Fibroblast of mammary gland (primary cell): Measurements from ENCODE around the gene CELA1.
"Not testable (repeated sequence)": the region's sequence is repeated elsewhere in the genome, so short reads cannot be mapped to it uniquely, and the experiment has no call there.

Experiments used
- DNase-seq: peaks from one replicate; pipeline ENCODE4 v3.0.0-alpha.2; 2010; ENCODE audit warnings: low read depth
- H3K4me3 ChIP-seq: 2 replicates; pipeline ENCODE4 v1.5.1; 2011; ENCODE audit warnings: low read depth, mild to moderate bottlenecking, low read length, moderate library complexity; ENCODE audit not compliant: control insufficient read depth
- TF ChIP-seq, protein P1 (sequence below): conservative IDR thresholded peaks from 2 replicates; pipeline ENCODE4 v1.5.1; 2011; ENCODE audit warnings: low read depth, low read length, inconsistent platforms; ENCODE audit not compliant: control insufficient read depth, insufficient read depth

The CELA1 gene

DNA sequence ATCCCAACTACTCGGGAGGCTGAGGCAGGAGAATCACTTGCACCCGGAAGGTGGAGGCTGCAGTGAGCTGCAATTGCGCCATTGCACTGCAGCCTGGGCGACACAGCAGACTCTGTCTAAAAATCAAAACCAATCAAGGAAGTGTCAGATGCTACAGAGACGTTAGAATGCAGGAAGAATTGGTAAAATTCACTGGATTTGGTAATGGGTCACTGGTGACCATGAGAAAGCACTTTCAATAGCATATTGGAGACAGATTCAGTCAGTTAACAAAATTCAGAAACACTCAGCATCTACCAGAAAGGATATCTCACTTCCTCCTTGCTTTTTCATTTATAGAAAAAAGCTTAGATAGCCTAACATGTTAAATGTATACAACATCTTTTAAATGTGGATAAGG lies 40.0 kb downstream of the CELA1 start:
- TF ChIP-seq, protein P1, sequence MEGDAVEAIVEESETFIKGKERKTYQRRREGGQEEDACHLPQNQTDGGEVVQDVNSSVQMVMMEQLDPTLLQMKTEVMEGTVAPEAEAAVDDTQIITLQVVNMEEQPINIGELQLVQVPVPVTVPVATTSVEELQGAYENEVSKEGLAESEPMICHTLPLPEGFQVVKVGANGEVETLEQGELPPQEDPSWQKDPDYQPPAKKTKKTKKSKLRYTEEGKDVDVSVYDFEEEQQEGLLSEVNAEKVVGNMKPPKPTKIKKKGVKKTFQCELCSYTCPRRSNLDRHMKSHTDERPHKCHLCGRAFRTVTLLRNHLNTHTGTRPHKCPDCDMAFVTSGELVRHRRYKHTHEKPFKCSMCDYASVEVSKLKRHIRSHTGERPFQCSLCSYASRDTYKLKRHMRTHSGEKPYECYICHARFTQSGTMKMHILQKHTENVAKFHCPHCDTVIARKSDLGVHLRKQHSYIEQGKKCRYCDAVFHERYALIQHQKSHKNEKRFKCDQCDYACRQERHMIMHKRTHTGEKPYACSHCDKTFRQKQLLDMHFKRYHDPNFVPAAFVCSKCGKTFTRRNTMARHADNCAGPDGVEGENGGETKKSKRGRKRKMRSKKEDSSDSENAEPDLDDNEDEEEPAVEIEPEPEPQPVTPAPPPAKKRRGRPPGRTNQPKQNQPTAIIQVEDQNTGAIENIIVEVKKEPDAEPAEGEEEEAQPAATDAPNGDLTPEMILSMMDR: no peak
- no peak for DNase-seq
- H3K4me3 ChIP-seq: no peak overlapping the region

DNA sequence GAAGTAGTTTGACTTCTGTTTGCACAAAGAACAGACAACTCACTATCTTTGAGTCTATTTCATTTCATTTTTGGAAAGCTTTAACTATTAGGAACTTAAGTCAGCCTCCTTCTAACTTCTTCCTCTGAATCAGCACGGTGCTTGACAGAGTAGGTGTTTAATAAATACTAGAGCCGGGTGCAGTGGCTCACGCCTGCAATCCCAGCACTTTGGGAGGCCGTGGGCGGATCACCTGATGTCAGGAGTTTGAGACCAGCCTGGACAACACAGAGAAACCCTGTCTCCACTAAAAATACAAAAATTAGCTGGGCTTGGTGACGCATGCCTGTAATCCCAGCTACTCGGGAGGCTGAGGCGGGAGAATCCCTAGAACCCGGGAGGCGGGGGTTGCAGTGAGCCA lies 45.7 kb downstream of the CELA1 start:
- peak; percentile 10 for DNase-seq
- not testable (repeated sequence) for H3K4me3 ChIP-seq

DNA sequence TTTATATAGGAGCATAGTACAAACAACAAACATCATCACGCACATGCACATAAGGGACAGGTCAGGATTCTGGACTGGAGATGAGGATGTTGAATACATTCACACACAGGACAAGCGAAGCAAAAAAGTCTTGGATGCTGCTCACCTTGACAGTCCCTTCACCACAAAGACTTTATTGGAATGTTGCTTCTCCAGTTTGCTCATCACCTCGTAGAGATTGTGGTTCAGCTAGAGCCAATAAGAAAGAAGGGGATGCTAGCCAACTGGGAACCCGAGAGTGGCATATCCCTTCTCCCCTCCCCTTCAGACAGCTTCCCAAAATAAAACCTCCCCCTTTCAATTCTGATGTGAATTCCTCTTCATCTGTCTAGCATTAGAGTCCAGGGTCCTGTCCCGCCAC lies 50.8 kb downstream of the CELA1 start:
- no peak overlapping the region for H3K4me3 ChIP-seq
- DNase-seq: no peak
- TF ChIP-seq, protein P1: no peak

DNA sequence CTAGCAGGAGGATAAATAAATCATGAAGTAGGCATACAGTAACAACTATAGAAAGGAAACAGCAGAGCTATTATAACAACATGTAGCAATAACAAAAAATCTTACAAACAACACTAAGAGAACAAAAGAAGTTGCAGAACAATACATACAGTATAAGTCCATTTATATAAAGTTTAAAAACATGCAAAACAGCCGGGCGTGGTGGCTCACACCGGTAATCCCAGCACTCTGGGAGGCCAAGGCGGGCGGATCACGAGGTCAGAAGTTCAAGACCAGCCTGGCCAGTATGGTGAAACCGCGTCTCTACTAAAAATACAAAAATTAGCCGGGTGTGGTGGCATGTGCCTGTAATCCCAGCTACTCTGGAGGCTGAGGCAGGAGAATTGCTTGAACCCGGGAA lies 52.4 kb downstream of the CELA1 start:
- DNase-seq, H3K4me3 ChIP-seq: not testable (repeated sequence)

DNA sequence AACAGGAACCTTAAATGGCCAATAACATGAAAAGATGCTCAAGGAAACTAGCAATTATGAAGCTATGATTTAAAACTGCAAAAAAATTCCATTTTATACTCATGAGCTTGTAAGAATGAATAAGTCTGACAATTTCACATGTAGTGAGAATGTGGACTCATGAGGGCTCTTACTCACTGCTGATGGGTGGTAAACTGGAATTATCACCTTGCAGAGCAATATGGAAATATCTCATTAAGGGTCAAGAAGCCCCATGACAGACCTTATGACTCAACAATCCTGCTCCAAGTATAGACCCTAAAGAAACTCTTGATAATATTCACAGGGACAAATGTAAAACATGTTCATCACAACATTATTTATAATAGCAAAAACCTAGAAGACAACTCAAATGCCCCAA lies 52.8 kb downstream of the CELA1 start:
- H3K4me3 ChIP-seq: no peak overlapping the region
- TF ChIP-seq, protein P1: no peak
- peak; percentile 60 for DNase-seq

DNA sequence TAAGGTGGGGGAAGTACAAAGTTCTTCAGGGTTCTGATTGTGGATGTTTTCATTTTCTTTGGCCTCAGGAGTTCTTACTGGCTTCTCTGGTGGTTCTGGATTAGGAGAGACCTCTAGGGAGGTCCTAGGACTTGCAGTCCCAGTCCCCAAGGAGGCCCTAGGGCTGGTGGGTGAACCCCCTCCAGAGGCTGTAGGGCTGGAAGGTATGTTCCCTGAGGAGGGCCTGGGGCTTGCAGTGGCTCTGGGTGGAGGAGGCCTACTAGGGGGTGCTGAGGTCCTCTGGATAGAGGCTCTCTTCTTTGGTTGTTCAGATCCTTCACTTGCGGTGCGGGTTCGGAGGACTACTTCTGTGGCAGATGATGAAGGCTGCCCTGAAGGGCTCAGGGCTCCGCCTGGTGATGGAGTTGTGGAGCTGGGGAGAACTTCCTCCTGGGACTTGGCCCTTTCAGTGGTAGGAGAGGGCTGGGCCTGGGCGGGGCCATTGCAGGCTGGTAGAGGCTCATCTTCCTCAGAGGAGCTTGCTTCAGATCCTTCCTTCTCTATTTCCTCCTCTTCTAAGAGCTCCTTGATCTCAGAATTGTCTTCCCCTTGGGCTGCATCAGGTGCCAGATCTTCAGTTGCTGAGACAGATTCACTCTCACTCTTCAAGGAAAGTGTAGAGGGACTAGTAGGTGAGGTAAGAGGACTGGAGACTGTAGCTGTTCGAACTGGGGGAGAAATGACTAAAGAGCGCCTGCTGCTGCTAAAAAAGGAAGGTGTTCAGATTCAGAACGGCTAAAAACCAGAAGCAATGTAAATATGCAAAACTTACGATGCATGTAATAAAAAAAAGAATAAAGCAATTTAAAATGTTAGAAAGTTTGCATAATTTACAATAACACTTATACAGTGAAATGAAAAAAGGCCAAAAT lies 54.6 kb downstream of the CELA1 start:
- H3K4me3 ChIP-seq, DNase-seq: not testable (repeated sequence)

DNA sequence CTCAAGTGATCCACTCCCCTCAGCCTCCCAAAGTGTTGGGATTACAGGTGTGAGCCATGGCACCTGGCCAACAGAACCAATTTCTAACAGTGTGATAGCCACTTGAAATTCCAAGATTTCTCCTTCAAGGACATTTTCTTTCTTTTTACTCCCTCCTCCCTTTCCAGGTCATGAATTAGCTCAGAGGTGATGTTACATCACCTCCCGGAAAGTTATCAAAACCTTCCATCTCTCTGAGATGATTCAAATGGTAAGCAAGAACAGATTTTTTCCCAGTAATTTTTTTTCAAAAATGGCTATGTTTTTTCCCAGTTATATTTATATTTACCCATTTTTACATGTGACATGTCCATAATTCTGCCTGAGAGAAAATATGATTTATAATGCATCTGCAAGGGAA lies 60.6 kb downstream of the CELA1 start:
- TF ChIP-seq, protein P1: no peak
- no peak for DNase-seq
- no peak overlapping the region for H3K4me3 ChIP-seq

DNA sequence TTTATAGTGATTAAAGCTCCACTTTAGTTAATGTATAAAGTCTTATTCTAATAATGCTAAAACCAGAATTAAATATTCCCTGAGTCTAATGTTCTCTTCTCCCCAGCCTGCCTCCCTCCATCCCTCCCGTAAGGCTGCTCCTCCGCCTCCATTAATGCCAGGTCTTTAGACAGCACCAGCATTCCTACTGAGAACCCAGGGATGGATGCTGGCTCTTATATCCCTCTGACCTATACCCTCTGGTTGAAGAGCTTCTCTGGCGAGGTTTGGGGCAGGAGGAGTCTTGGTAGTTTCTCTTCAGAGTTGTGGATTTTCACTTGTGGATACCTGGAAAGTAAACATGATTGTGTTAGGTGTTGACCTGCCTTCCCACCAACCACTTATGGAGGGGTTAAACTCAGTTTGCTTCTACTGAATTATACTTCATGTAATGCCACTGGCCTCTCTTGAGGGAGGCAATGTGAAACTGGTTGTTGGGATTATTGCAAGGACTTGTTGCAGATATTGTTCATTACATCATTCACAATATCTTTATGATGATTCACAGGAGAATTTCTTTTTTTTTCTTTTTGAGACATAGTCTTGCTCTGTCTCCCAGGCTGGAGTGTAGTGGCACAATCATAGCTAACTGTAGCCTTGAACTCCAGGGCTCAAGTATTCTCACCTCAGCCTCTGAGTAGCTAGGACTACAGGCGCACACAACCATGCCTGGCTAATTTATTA lies 65.1 kb downstream of the CELA1 start:
- H3K4me3 ChIP-seq: no peak overlapping the region
- TF ChIP-seq, protein P1: no peak
- peak; percentile 47 for DNase-seq
